ENCODE results near the gene GRID2. TPM values are rescaled to one million over a fixed set of nuclear protein-coding genes. Genes with fewer than 3 reads are reported as not detected.

GRID2 gene
- total and polyA plus RNA-seq, 9 of the 15 experiments (the other 6 are each of a cell fraction or from before 2014, with no cell fraction given): 0.04 TPM; not detected in 7

DNA sequence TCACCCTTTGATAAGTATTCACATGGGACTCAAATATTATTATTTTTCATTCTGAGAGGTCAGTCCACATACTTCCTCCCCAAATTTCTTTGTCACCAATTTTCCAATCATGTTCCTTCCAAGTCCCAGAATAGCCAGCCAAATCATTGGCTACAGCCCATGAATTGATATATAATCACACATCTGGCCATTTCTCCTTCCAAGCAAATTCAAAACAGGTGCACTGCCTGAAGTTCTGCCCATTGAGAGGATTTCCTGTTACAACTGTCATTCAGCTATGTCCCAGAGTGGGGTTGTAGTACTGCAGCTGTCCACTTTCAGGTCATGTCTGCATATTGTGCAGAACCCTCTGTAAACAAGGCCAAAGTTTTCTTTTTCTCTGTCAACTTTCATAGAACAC lies 347.8 kb downstream of the GRID2 start:
- H3K36me3 ChIP-seq (ENCODE audit: control insufficient read depth, insufficient read depth, low read length): no peaks in the 10 kb centered on the region
- ChIA-PET CTCF (ENCODE audit: low intra/inter-chr PET ratio) (no interaction called here), POLR2A (no interaction called here)
- no peak overlapping the region for H3K27ac ChIP-seq (ENCODE audit: extremely low read depth, low read depth, low read length)
- H3K9ac ChIP-seq (ENCODE audit: insufficient read depth in 1 of 2, low read depth in 2 of 2, low read length in 2 of 2): no peak overlapping the region
- no peaks in the 10 kb centered on the region for H3K9me1 ChIP-seq (ENCODE audit: control insufficient read depth, insufficient read depth, low read length)
- DNase-seq (ENCODE audit: extremely low read depth in 1 of 4, low spot score in 3 of 4): no peak
- in situ Hi-C loops (cut with MboI): no loop called here
- H3K4me3 ChIP-seq: no peak overlapping the region
- no peak overlapping the region for H2AFZ ChIP-seq (ENCODE audit: low read depth, low read length)
- no peaks in the 10 kb centered on the region for H3K9me3 ChIP-seq (replicated peaks; ENCODE audit: control insufficient read depth, insufficient read depth, low read depth, low read length)
- no peak for ATAC-seq
- H3K4me2 ChIP-seq (ENCODE audit: insufficient read depth, low read length): no peak overlapping the region
- no TSS peak for BruUV-seq (replicated peaks)
- H3K4me1 ChIP-seq (replicated peaks in 1 of 2; ENCODE audit: control insufficient read depth in 2 of 2, insufficient read depth in 2 of 2, low read length in 2 of 2): no peaks in the 10 kb centered on the region
- no peak for FAIRE-seq
- no peaks in the 10 kb centered on the region for H3K79me2 ChIP-seq (ENCODE audit: control insufficient read depth, insufficient read depth, low read length)
- H3K27me3 ChIP-seq (ENCODE audit: control insufficient read depth in 2 of 2, insufficient read depth in 2 of 2, low read length in 2 of 2): no peaks in the 10 kb centered on the region
- intact Hi-C loops (cut with micrococcal nuclease): no loop called here
- no peaks in the 10 kb centered on the region for H4K20me1 ChIP-seq (replicated peaks; ENCODE audit: control insufficient read depth, insufficient read depth, low read length)
- TF ChIP-seq, protein P1, sequence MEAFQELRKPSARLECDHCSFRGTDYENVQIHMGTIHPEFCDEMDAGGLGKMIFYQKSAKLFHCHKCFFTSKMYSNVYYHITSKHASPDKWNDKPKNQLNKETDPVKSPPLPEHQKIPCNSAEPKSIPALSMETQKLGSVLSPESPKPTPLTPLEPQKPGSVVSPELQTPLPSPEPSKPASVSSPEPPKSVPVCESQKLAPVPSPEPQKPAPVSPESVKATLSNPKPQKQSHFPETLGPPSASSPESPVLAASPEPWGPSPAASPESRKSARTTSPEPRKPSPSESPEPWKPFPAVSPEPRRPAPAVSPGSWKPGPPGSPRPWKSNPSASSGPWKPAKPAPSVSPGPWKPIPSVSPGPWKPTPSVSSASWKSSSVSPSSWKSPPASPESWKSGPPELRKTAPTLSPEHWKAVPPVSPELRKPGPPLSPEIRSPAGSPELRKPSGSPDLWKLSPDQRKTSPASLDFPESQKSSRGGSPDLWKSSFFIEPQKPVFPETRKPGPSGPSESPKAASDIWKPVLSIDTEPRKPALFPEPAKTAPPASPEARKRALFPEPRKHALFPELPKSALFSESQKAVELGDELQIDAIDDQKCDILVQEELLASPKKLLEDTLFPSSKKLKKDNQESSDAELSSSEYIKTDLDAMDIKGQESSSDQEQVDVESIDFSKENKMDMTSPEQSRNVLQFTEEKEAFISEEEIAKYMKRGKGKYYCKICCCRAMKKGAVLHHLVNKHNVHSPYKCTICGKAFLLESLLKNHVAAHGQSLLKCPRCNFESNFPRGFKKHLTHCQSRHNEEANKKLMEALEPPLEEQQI (IDR thresholded peaks at IDR 0.05): no peak
- no peak for TF ChIP-seq ZNF785 (CRISPR knock-in tag; IDR thresholded peaks at IDR 0.05)
- TF ChIP-seq NFE2L1 (tag; IDR thresholded peaks at IDR 0.05; ENCODE audit: borderline replicate concordance, low read depth): no peak
- no peak for TF ChIP-seq MCM3 (IDR thresholded peaks at IDR 0.05)
- TF ChIP-seq, protein P2, sequence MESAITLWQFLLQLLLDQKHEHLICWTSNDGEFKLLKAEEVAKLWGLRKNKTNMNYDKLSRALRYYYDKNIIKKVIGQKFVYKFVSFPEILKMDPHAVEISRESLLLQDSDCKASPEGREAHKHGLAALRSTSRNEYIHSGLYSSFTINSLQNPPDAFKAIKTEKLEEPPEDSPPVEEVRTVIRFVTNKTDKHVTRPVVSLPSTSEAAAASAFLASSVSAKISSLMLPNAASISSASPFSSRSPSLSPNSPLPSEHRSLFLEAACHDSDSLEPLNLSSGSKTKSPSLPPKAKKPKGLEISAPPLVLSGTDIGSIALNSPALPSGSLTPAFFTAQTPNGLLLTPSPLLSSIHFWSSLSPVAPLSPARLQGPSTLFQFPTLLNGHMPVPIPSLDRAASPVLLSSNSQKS (CRISPR knock-in tag; IDR thresholded peaks at IDR 0.05): no peak
- no peak for TF ChIP-seq BCOR (IDR thresholded peaks at IDR 0.05)
- TF ChIP-seq ZNF324 (CRISPR knock-in tag; IDR thresholded peaks at IDR 0.05): no peak
- TF ChIP-seq ZNF282 (CRISPR knock-in tag; IDR thresholded peaks at IDR 0.05): no peak
- TF ChIP-seq, protein P3, sequence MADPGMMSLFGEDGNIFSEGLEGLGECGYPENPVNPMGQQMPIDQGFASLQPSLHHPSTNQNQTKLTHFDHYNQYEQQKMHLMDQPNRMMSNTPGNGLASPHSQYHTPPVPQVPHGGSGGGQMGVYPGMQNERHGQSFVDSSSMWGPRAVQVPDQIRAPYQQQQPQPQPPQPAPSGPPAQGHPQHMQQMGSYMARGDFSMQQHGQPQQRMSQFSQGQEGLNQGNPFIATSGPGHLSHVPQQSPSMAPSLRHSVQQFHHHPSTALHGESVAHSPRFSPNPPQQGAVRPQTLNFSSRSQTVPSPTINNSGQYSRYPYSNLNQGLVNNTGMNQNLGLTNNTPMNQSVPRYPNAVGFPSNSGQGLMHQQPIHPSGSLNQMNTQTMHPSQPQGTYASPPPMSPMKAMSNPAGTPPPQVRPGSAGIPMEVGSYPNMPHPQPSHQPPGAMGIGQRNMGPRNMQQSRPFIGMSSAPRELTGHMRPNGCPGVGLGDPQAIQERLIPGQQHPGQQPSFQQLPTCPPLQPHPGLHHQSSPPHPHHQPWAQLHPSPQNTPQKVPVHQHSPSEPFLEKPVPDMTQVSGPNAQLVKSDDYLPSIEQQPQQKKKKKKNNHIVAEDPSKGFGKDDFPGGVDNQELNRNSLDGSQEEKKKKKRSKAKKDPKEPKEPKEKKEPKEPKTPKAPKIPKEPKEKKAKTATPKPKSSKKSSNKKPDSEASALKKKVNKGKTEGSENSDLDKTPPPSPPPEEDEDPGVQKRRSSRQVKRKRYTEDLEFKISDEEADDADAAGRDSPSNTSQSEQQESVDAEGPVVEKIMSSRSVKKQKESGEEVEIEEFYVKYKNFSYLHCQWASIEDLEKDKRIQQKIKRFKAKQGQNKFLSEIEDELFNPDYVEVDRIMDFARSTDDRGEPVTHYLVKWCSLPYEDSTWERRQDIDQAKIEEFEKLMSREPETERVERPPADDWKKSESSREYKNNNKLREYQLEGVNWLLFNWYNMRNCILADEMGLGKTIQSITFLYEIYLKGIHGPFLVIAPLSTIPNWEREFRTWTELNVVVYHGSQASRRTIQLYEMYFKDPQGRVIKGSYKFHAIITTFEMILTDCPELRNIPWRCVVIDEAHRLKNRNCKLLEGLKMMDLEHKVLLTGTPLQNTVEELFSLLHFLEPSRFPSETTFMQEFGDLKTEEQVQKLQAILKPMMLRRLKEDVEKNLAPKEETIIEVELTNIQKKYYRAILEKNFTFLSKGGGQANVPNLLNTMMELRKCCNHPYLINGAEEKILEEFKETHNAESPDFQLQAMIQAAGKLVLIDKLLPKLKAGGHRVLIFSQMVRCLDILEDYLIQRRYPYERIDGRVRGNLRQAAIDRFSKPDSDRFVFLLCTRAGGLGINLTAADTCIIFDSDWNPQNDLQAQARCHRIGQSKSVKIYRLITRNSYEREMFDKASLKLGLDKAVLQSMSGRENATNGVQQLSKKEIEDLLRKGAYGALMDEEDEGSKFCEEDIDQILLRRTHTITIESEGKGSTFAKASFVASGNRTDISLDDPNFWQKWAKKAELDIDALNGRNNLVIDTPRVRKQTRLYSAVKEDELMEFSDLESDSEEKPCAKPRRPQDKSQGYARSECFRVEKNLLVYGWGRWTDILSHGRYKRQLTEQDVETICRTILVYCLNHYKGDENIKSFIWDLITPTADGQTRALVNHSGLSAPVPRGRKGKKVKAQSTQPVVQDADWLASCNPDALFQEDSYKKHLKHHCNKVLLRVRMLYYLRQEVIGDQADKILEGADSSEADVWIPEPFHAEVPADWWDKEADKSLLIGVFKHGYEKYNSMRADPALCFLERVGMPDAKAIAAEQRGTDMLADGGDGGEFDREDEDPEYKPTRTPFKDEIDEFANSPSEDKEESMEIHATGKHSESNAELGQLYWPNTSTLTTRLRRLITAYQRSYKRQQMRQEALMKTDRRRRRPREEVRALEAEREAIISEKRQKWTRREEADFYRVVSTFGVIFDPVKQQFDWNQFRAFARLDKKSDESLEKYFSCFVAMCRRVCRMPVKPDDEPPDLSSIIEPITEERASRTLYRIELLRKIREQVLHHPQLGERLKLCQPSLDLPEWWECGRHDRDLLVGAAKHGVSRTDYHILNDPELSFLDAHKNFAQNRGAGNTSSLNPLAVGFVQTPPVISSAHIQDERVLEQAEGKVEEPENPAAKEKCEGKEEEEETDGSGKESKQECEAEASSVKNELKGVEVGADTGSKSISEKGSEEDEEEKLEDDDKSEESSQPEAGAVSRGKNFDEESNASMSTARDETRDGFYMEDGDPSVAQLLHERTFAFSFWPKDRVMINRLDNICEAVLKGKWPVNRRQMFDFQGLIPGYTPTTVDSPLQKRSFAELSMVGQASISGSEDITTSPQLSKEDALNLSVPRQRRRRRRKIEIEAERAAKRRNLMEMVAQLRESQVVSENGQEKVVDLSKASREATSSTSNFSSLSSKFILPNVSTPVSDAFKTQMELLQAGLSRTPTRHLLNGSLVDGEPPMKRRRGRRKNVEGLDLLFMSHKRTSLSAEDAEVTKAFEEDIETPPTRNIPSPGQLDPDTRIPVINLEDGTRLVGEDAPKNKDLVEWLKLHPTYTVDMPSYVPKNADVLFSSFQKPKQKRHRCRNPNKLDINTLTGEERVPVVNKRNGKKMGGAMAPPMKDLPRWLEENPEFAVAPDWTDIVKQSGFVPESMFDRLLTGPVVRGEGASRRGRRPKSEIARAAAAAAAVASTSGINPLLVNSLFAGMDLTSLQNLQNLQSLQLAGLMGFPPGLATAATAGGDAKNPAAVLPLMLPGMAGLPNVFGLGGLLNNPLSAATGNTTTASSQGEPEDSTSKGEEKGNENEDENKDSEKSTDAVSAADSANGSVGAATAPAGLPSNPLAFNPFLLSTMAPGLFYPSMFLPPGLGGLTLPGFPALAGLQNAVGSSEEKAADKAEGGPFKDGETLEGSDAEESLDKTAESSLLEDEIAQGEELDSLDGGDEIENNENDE (IDR thresholded peaks at IDR 0.05; ENCODE audit: low read depth, low read length): no peak
